ENCODE results near the gene FARS2.

The FARS2 gene

GRCh38 chr6:5657684-5658430, 396.5 kb downstream of the FARS2 start:
- in situ Hi-C loops (cut with MboI; ENCODE audit: low pct_unique_long_range_greater_than_20kb, low sequenced_read_pairs): no loop called here
- peak; percentile 85 for DNase-seq

GRCh38 chr6:5659467-5659866, 398.2 kb downstream of the FARS2 start:
- DNase-seq: no peak
- in situ Hi-C loops (cut with MboI; ENCODE audit: low pct_unique_long_range_greater_than_20kb, low sequenced_read_pairs): no loop called here

GRCh38 chr6:5660772-5661171, 399.5 kb downstream of the FARS2 start:
- in situ Hi-C loops (cut with MboI; ENCODE audit: low pct_unique_long_range_greater_than_20kb, low sequenced_read_pairs): no loop called here
- DNase-seq: no peak

GRCh38 chr6:5662797-5663196, 401.5 kb downstream of the FARS2 start:
- in situ Hi-C loops (cut with MboI; ENCODE audit: low pct_unique_long_range_greater_than_20kb, low sequenced_read_pairs): no loop called here
- no peak for DNase-seq

GRCh38 chr6:5663259-5663658, 401.9 kb downstream of the FARS2 start:
- in situ Hi-C loops (cut with MboI; ENCODE audit: low pct_unique_long_range_greater_than_20kb, low sequenced_read_pairs): no loop called here
- DNase-seq: no peak

GRCh38 chr6:5663739-5664138, 402.4 kb downstream of the FARS2 start:
- in situ Hi-C loops (cut with MboI; ENCODE audit: low pct_unique_long_range_greater_than_20kb, low sequenced_read_pairs): no loop called here
- DNase-seq: no peak

- DNase-seq: no peak
- in situ Hi-C loops (cut with MboI; ENCODE audit: low pct_unique_long_range_greater_than_20kb, low sequenced_read_pairs): no loop called here
These were observed 402.8 kb downstream of the FARS2 start for GRCh38 chr6:5664149-5664548.

GRCh38 chr6:5665173-5665572, 403.9 kb downstream of the FARS2 start:
- in situ Hi-C loops (cut with MboI; ENCODE audit: low pct_unique_long_range_greater_than_20kb, low sequenced_read_pairs): no loop called here
- no peak for DNase-seq

GRCh38 chr6:5665667-5666066, 404.4 kb downstream of the FARS2 start:
- DNase-seq: no peak
- in situ Hi-C loops (cut with MboI; ENCODE audit: low pct_unique_long_range_greater_than_20kb, low sequenced_read_pairs): no loop called here

GRCh38 chr6:5666695-5667094, 405.4 kb downstream of the FARS2 start:
- in situ Hi-C loops (cut with MboI; ENCODE audit: low pct_unique_long_range_greater_than_20kb, low sequenced_read_pairs): no loop called here
- DNase-seq: no peak

GRCh38 chr6:5667737-5668136, 406.4 kb downstream of the FARS2 start:
- DNase-seq: no peak
- in situ Hi-C loops (cut with MboI; ENCODE audit: low pct_unique_long_range_greater_than_20kb, low sequenced_read_pairs): no loop called here

- in situ Hi-C loops (cut with MboI; ENCODE audit: low pct_unique_long_range_greater_than_20kb, low sequenced_read_pairs): no loop called here
- no peak for DNase-seq
These were observed 409.1 kb downstream of the FARS2 start for GRCh38 chr6:5670381-5670780.

- peak; percentile 95 for DNase-seq
- in situ Hi-C loops (cut with MboI; ENCODE audit: low pct_unique_long_range_greater_than_20kb, low sequenced_read_pairs): no loop called here
These were observed 409.7 kb downstream of the FARS2 start for GRCh38 chr6:5670811-5671561.

- in situ Hi-C loops (cut with MboI; ENCODE audit: low pct_unique_long_range_greater_than_20kb, low sequenced_read_pairs): no loop called here
These were observed 410.6 kb downstream of the FARS2 start for GRCh38 chr6:5671601-5672559.

GRCh38 chr6:5672581-5673011, 411.3 kb downstream of the FARS2 start:
- in situ Hi-C loops (cut with MboI; ENCODE audit: low pct_unique_long_range_greater_than_20kb, low sequenced_read_pairs): no loop called here
- DNase-seq: no peak

More at GRCh38 chr6:5671601-5672559, 410.6 kb downstream of the FARS2 start:
- DNase-seq: no peak

GRCh38 chr6:5673019-5673790, 411.9 kb downstream of the FARS2 start:
- in situ Hi-C loops (cut with MboI; ENCODE audit: low pct_unique_long_range_greater_than_20kb, low sequenced_read_pairs): no loop called here
- DNase-seq: no peak

GRCh38 chr6:5674141-5674540, 412.8 kb downstream of the FARS2 start:
- in situ Hi-C loops (cut with MboI; ENCODE audit: low pct_unique_long_range_greater_than_20kb, low sequenced_read_pairs): no loop called here
- no peak for DNase-seq

- in situ Hi-C loops (cut with MboI; ENCODE audit: low pct_unique_long_range_greater_than_20kb, low sequenced_read_pairs): no loop called here
- no peak for DNase-seq
These were observed 413.4 kb downstream of the FARS2 start for GRCh38 chr6:5674721-5675120.

GRCh38 chr6:5676701-5677100, 415.4 kb downstream of the FARS2 start:
- no peak for DNase-seq
- in situ Hi-C loops (cut with MboI; ENCODE audit: low pct_unique_long_range_greater_than_20kb, low sequenced_read_pairs): no loop called here
